GM23248 (cell line): Measurements from ENCODE around the gene VCL.

Source experiments
- EZH2 ChIP-seq: fragments of 200-600 bp; sonication (generic); IDR thresholded peaks from 2 replicates; pipeline ENCODE4 v1.6.1; 2018; ENCODE audit warnings: antibody characterized with exemption, mild to moderate bottlenecking; ENCODE audit not compliant: insufficient read depth, poor library complexity, severe bottlenecking
- EZH2phosphoT487 ChIP-seq: fragments of 200-600 bp; sonication (generic); IDR thresholded peaks from 2 replicates; pipeline ENCODE4 v1.6.1; 2018; ENCODE audit warnings: antibody characterized with exemption, moderate library complexity, mild to moderate bottlenecking, low read depth; ENCODE audit not compliant: insufficient read depth

DNA sequence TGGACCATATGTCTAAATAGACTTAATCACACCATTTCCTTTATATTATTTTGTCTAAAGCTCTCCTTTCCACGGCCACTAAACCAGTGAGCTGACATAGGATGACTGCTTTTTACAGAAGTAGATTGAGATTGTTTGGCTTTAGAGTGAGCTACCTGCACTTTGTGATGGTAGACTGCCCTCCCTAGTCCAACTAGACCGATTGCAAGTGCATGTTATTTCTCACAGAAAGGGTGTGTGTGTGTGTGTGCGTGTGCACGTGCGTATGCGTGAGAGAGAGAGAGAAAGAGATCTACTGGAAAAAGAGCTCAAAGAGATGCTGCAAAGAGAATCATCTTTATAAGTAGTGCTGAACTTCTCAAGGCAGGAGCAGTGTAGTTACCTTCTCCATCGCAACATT is 60.7 kb downstream of the VCL start:
- TF ChIP-seq EZH2 = no peak
- TF ChIP-seq EZH2phosphoT487 = no peak
